ENCODE data around the gene DHODH. TPM values are rescaled to one million over a fixed set of nuclear protein-coding genes. Genes with fewer than 3 reads are reported as not detected.

Gene DHODH
- total and polyA plus RNA-seq, 2 of the 13 experiments (the other 11 are each of a cell fraction or from before 2014, with no cell fraction given), result 10.7 to 16.4 TPM

DNA sequence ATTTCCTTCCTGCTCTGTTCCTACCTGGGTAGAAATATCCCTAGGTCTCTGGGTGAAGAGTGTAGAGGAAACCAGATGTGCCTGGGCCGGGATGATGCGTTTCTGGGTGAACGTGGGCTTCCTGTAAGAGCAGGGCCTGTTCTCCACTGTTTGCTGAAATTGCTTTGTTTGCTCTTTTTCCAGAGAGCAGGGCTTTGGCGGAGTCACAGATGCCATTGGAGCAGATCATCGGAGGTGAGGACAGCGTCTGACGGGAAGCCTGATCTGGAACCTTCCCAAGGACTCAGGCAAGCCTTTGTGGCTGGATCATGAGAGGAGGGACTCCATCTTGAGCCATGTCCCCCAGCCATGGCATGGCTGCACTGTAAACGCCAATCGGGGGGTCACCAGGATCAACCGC lies 15.4 kb downstream of the DHODH start (continued):
- TF ChIP-seq BRD4 (CRISPR knock-in tag; IDR thresholded peaks at IDR 0.05), result no peak
- TF ChIP-seq IKZF4 (CRISPR knock-in tag; IDR thresholded peaks at IDR 0.05; ENCODE audit: borderline replicate concordance, low read depth, not compliant biosample characterization), result no peak
- TF ChIP-seq NCOA5 (CRISPR knock-in tag; IDR thresholded peaks at IDR 0.05), result no peak
- TF ChIP-seq ARID5B (CRISPR knock-in tag; IDR thresholded peaks at IDR 0.05), result peak; percentile 53
- no peak for TF ChIP-seq KMT2A (CRISPR knock-in tag; IDR thresholded peaks at IDR 0.05)
- TF ChIP-seq RARA (CRISPR knock-in tag; IDR thresholded peaks at IDR 0.05), result peak; percentile 41; the same call in 1 of the 2 replicates
- TF ChIP-seq TCF7 (IDR thresholded peaks at IDR 0.05; ENCODE audit: low read depth), result no peak
- no peak for TF ChIP-seq ZNF670 (CRISPR knock-in tag; IDR thresholded peaks at IDR 0.05; ENCODE audit: borderline replicate concordance)
- 0 out of 2 replicates have a peak, but pooled peaks have one; percentile 16 for TF ChIP-seq ZSCAN9 (CRISPR knock-in tag; IDR thresholded peaks at IDR 0.05; ENCODE audit: borderline replicate concordance)
- TF ChIP-seq ZXDC (CRISPR knock-in tag; IDR thresholded peaks at IDR 0.05), result no peak
- TF ChIP-seq SNAPC2 (CRISPR knock-in tag; IDR thresholded peaks at IDR 0.05), result no peak
- TF ChIP-seq, protein P1, sequence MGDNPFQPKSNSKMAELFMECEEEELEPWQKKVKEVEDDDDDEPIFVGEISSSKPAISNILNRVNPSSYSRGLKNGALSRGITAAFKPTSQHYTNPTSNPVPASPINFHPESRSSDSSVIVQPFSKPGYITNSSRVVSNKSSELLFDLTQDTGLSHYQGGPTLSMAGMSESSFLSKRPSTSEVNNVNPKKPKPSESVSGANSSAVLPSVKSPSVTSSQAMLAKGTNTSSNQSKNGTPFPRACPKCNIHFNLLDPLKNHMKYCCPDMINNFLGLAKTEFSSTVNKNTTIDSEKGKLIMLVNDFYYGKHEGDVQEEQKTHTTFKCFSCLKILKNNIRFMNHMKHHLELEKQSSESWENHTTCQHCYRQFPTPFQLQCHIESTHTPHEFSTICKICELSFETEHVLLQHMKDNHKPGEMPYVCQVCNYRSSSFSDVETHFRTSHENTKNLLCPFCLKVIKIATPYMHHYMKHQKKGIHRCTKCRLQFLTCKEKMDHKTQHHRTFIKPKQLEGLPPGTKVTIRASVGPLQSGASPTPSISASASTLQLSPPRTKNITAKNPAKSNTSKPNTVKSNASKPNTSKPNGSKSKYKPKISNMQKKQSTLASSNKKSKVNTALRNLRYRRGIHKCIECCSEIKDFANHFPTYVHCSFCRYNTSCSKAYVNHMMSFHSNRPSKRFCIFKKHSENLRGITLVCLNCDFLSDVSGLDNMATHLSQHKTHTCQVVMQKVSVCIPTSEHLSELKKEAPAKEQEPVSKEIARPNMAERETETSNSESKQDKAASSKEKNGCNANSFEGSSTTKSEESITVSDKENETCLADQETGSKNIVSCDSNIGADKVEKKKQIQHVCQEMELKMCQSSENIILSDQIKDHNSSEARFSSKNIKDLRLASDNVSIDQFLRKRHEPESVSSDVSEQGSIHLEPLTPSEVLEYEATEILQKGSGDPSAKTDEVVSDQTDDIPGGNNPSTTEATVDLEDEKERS (CRISPR knock-in tag; IDR thresholded peaks at IDR 0.05), result no peak
- TF ChIP-seq, protein P2, sequence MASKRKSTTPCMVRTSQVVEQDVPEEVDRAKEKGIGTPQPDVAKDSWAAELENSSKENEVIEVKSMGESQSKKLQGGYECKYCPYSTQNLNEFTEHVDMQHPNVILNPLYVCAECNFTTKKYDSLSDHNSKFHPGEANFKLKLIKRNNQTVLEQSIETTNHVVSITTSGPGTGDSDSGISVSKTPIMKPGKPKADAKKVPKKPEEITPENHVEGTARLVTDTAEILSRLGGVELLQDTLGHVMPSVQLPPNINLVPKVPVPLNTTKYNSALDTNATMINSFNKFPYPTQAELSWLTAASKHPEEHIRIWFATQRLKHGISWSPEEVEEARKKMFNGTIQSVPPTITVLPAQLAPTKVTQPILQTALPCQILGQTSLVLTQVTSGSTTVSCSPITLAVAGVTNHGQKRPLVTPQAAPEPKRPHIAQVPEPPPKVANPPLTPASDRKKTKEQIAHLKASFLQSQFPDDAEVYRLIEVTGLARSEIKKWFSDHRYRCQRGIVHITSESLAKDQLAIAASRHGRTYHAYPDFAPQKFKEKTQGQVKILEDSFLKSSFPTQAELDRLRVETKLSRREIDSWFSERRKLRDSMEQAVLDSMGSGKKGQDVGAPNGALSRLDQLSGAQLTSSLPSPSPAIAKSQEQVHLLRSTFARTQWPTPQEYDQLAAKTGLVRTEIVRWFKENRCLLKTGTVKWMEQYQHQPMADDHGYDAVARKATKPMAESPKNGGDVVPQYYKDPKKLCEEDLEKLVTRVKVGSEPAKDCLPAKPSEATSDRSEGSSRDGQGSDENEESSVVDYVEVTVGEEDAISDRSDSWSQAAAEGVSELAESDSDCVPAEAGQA (IDR thresholded peaks at IDR 0.05; ENCODE audit: low read depth), result no peak
- TF ChIP-seq, protein P2 (CRISPR knock-in tag; IDR thresholded peaks at IDR 0.05; ENCODE audit: borderline replicate concordance), result no peak
- no peak for TF ChIP-seq SPEN (CRISPR knock-in tag; IDR thresholded peaks at IDR 0.05; ENCODE audit: low read depth)
